HG02973 (cell line): ENCODE results near the gene NANP.
"Not testable (repeated sequence)": the region's sequence is repeated elsewhere in the genome, so short reads cannot be mapped to it uniquely, and the experiment has no call there.

ENCODE experiments used
- ATAC-seq: cut with Tn5 transposase; IDR thresholded peaks from one replicate; pipeline ENCODE4 v1.9.1; 2021; ENCODE audit warnings: moderate library complexity; ENCODE audit not compliant: unreplicated experiment

NANP gene

GRCh38 chr20:25608774-25609173 lies 15.0 kb downstream of the NANP start:
- no peak for ATAC-seq

- no peak for ATAC-seq
Measured at GRCh38 chr20:25606094-25606695, 17.6 kb downstream of the NANP start.

GRCh38 chr20:25605148-25605547 lies 18.7 kb downstream of the NANP start:
- ATAC-seq = no peak

- ATAC-seq = no peak
Measured at GRCh38 chr20:25604611-25605010, 19.2 kb downstream of the NANP start.

- ATAC-seq = not testable (repeated sequence)
Measured at GRCh38 chr20:25602914-25603309, 20.9 kb downstream of the NANP start.

- not testable (repeated sequence) for ATAC-seq
Measured at GRCh38 chr20:25602191-25602913, 21.5 kb downstream of the NANP start.

- ATAC-seq = no peak
Measured at GRCh38 chr20:25601659-25602058, 22.2 kb downstream of the NANP start.

GRCh38 chr20:25600632-25601031 lies 23.2 kb downstream of the NANP start:
- no peak for ATAC-seq

GRCh38 chr20:25592135-25592852 lies 31.5 kb downstream of the NANP start:
- no peak for ATAC-seq

GRCh38 chr20:25590778-25591177 lies 33.0 kb downstream of the NANP start:
- not testable (repeated sequence) for ATAC-seq

GRCh38 chr20:25588491-25588890 lies 35.3 kb downstream of the NANP start:
- ATAC-seq = no peak

- no peak for ATAC-seq
Measured at GRCh38 chr20:25587536-25587935, 36.3 kb downstream of the NANP start.

GRCh38 chr20:25586877-25587276 lies 36.9 kb downstream of the NANP start:
- ATAC-seq = no peak

GRCh38 chr20:25584905-25585704 lies 38.7 kb downstream of the NANP start, which contains the start of gene NINL:
Gene NINL, minus strand, starts transcription at chr20:25585531. Its CDS starts 58,944 bp downstream, at chr20:25526587.
- peak; percentile 61 for ATAC-seq

- not testable (repeated sequence) for ATAC-seq
Measured at GRCh38 chr20:25583607-25584006, 40.2 kb downstream of the NANP start.

- no peak for ATAC-seq
Measured at GRCh38 chr20:25580711-25581110, 43.1 kb downstream of the NANP start.

- ATAC-seq = no peak
Measured at GRCh38 chr20:25579081-25579770, 44.6 kb downstream of the NANP start.

- no peak for ATAC-seq
Measured at GRCh38 chr20:25576783-25577530, 46.9 kb downstream of the NANP start.

- ATAC-seq = no peak
Measured at GRCh38 chr20:25574411-25574810, 49.4 kb downstream of the NANP start.
